GM12865 (cell line): ENCODE measurements around the gene AFG1L.
A peak's percentile ranks its signal among the peaks of the same experiment; 100 is the strongest.

Experiments
- DNase-seq: peaks from one replicate; pipeline ENCODE4 v3.0.0; 2010; ENCODE audit warnings: low read depth
- H3K4me3 ChIP-seq: 2 replicates; pipeline ENCODE4 v1.5.1; 2011; ENCODE audit warnings: mild to moderate bottlenecking, low read depth, low read length, control low read depth
- CTCF ChIP-seq: IDR thresholded peaks from 2 replicates; pipeline ENCODE4 v1.5.1; 2011; ENCODE audit warnings: low read length, control low read depth, low read depth, inconsistent platforms; ENCODE audit not compliant: insufficient read depth; ENCODE audit errors: missing control alignments

AFG1L gene

GRCh38 chr6:108350528-108350927 is 55.7 kb downstream of the AFG1L start:
- no peak for TF ChIP-seq CTCF

GRCh38 chr6:108353853-108354252 is 59.0 kb downstream of the AFG1L start:
- TF ChIP-seq CTCF: no peak
- no peak overlapping the region for H3K4me3 ChIP-seq
- DNase-seq: no peak

More at GRCh38 chr6:108350528-108350927, 55.7 kb downstream of the AFG1L start:
- H3K4me3 ChIP-seq: no peak overlapping the region
- no peak for DNase-seq

- H3K4me3 ChIP-seq: no peak overlapping the region
- DNase-seq: no peak
- TF ChIP-seq CTCF: no peak
These were observed 60.3 kb downstream of the AFG1L start for GRCh38 chr6:108355120-108355519.

GRCh38 chr6:108355890-108356289 is 61.0 kb downstream of the AFG1L start:
- DNase-seq: no peak
- no peak for TF ChIP-seq CTCF
- H3K4me3 ChIP-seq: no peak overlapping the region

GRCh38 chr6:108359901-108360882 is 65.3 kb downstream of the AFG1L start:
- DNase-seq: no peak
- H3K4me3 ChIP-seq: no peak overlapping the region
- TF ChIP-seq CTCF: peak; percentile 25

GRCh38 chr6:108360919-108361311 is 66.1 kb downstream of the AFG1L start:
- no peak overlapping the region for H3K4me3 ChIP-seq
- TF ChIP-seq CTCF: no peak
- no peak for DNase-seq
